NCI-H2029 treated with DMSO at 0.1 percent for 48 hours (cell line): Measurements from ENCODE around the gene ABHD17C.
A peak's percentile ranks its signal among the peaks of the same experiment; 100 is the strongest.

Experiments
- DNase-seq: peaks from one replicate; lab custom pipeline; 2025; lab: John Stamatoyannopoulos, UW

The ABHD17C gene

DNA sequence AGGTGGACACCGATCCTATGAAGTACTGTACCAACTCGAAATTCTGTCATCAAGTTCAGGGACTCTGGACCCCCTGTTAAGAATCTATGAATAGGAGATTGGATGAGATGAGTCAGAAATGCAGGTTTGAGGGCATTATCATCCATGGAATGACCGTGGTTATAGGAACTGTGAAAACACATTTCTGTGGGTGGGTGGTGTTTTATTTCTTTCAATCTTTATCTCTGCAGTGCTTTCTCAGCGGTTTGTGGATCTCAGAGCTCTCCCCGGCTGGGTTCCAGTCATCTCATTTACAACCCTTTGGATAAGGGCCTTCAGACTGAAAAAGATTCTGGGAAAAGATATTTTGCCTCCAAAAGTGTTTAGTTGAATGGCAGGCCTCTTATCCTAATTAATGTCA is 5.4 kb upstream of the ABHD17C start:
- no peak for DNase-seq

DNA sequence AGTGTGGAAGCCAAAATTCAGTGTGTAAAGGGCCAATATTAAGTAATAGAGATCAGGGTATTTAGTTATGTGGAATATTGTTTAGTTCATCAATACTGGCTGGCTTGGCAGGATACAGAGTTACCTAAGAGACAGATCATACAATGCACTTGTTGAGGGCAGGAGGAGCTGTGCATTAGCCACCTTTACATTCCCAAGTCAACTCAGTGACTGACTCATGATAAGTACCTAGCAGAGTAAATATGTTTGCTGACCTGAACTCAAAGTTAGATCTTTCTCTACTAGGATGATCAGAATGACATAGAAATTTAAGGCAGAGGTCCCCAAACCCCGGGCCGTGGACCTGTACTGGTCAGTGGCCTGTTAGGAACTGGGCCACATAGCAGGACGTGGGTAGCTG is 3.5 kb upstream of the ABHD17C start:
- DNase-seq, result no peak

DNA sequence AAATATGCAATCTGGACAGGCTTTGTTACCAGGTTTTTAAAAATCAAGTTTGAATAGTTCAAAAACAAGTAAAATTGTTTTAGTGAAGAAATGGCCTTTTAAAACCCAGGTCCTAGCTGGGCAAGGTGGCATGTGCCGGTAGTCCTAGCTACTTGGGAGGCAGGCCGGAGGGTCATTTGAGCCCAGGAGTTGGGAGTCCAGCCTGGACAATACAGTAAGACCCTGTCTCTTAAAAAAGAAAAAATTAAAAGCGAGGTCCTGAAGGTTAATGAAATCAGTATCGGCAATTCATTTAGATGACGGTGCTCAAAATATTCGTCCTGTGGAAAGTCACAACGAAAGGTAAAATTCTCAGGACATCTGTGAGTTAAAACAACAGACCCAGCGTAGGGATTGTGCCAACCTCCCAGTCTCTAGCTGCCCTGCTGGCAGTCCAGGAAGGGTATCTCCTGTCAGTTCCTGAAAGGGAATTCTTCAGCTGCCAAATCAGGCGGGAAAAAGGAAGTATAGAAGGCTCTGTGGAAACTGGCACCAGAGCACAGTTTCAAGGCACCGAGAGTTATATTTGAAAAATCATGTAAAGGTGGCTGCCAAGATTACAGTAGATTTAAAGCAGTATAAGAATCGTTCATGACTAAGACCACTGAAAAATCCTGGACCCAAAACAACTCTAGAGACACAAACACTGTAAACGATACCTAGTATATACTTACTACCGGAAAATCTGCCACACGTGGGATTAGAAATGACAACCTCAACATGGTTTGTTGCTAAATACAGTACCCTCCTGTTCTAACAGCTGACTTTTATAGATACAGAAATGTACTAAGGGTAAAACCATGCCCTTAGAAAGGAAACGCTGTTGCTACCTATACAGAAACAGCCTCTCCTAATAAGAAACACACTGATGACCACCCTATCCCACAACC is 1.2 kb upstream of the ABHD17C start:
- no peak for DNase-seq

GRCh38 chr15:80694611-80695098 is 455 bp upstream of the ABHD17C start:
- no peak for DNase-seq

DNA sequence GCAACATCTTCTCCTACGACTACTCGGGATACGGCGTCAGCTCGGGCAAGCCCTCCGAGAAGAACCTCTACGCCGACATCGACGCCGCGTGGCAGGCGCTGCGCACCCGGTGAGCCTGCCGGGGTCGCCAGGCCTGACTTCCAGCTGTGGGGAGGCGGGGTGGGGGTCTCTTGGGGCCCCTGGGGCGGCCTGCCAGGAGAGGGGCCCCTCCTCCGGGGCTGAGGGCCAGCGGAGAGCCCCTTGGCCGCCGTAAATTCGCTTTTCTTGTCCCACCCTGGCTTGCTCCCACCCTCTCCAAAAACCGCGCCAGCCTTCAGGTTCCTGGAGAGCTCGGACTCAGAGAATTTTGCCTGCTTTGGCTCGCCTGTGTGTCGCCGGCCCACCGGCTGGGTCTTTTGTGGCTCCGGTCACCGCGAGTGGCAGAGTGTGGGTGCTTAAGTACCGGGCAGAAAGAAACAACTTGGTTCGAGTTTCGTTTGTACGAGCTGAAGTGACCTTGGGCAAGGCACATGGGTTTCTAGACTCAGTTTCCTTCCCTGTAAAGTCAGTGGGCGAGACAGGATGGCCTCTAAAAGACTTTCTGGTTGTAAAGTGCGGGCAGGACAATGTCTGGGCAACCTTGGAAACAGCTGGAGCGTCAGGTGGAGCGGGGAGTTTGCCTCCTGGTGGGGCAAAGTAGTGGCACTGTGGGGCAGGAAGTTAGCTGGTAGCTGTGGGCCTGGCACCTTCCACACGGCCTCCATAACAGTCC is 976 bp downstream of the ABHD17C start:
- DNase-seq, result no peak

DNA sequence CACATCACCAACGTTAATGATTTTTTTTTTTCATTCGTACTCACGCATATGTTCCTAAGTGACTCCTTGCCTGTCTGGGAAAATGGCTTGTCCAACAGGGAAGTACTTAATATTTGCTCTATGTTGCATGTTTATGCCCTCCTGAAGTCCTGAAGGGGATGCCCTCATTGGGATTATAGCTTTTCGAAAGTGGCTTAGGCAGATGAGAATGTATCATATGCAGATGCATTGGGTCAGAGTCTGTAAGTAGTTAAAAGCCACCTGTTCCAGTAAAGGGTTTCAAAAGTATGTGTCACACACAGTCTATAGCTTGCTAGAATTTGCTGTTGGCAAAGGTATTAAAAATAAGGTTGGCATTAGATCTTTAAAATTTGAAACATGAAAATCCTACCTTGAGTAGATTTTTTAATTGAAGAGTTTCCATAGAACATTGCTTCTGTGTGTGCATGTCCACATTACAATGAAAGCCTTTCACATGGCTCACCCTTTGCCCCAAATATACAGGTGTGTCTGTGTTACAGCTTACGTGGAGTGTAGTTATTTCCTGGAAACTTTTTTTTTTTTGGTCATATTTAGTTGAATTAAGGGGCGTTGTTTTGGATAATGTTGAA is 2.1 kb downstream of the ABHD17C start:
- DNase-seq, result no peak

DNA sequence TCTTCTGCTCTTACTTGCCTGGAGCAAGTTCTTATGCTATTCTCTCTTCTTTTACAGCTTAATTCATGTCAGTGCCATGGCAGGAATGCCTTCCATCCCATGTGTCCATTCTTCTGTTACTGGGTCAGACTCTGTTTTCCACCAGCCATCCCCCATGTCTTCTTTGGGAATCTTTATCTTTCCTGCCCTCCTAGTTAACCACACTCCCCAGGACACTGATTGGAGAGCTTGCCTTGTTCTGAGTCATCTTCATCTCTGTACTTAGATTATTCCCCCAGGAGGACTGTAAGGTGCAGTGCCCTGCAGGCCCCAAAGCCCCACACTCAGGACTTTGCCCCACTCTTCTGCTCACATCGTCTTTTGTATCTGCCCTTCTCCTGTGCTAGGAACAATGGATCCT is 3.6 kb downstream of the ABHD17C start:
- DNase-seq, result no peak

DNA sequence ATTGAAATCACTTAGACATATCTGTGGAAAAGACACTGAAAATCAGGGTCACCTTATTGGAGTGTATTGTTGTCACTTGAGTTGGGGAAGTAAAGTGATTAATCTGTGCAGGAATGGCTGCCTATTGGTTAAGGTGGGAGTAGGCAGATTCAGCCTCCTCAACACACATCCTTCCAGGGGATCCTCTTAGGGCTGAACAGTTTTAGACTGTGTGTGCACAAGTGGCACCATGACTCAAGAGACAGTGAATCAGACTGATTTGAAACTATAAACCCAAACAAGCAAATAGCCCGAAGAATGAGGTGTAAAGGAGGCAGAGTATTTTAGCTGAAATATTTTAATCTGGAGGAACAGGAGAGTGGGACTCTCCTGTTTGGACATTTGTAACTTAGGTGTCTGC is 4.9 kb downstream of the ABHD17C start:
- no peak for DNase-seq

DNA sequence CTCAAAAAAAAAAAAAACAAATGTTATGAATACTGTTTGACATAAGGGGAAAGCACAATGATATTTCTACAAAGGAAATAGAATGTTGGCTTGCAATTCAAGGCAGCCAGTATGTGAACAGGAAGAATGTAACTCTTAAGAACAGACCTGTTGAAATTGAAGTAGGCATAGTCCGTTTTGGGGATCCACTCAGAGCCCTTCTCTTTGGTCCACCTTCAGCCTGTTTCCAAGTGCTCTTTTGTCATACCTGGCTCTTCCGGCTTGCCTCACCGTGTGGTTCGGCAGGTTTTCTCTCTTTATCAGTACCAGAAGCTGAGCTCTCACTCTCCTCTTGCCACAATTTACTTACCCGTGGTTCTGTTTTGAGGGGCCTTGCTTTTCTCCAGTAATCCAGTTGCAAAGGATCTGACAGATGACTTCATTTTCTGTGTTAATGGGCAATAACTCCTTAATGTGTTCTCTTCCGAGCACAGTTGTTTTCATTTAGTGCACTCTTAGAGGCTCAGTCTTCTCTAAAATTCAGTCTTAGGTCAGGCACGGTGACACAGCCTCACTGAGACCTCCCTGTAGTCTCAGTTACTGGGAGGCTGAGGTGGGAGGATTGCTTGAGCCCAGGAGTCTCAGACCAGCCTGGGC is 6.7 kb downstream of the ABHD17C start:
- no peak for DNase-seq

DNA sequence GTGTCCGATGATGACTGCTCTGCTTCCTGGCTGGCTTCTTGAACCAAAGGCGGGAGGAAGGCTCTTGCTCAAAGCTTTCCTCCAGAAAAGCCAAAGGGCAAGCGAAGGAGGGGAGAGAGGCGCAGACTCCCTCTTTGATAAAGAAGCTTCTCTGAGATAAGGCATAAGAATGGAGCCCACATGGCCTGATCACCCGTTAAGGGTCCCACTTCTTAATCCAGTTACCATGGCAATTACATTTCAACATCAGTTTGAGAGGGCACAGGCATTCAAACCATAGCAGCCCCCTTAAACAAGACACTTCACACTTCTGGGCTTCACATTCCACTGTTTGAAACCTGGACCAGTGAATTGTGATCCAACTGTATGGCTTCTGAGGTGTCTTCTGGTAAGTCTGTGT is 8.0 kb downstream of the ABHD17C start:
- no peak for DNase-seq

DNA sequence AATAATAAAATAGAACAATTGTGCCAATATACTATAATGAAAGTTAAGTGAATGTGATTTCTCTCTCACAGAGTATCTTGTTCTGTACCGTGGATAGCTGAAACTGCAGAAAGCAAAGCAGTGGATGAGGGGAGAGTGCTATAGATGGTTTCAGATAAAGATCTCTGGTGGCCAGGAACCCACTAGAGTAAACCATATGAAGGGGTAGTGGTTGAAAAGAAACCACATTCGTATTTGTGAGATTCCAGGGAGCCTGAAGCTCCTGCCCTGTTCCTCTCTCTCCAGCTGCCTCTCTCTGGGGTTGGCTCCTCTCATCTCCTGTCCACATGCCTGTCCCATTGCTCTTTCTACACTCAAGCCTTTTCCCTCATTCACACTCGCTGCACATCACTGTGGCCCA is 8.9 kb downstream of the ABHD17C start:
- DNase-seq, result no peak

GRCh38 chr15:80706161-80706560 is 11.1 kb downstream of the ABHD17C start:
- no peak for DNase-seq

- DNase-seq, result peak; percentile 73
Observed at GRCh38 chr15:80709542-80709941, 14.4 kb downstream of the ABHD17C start.

DNA sequence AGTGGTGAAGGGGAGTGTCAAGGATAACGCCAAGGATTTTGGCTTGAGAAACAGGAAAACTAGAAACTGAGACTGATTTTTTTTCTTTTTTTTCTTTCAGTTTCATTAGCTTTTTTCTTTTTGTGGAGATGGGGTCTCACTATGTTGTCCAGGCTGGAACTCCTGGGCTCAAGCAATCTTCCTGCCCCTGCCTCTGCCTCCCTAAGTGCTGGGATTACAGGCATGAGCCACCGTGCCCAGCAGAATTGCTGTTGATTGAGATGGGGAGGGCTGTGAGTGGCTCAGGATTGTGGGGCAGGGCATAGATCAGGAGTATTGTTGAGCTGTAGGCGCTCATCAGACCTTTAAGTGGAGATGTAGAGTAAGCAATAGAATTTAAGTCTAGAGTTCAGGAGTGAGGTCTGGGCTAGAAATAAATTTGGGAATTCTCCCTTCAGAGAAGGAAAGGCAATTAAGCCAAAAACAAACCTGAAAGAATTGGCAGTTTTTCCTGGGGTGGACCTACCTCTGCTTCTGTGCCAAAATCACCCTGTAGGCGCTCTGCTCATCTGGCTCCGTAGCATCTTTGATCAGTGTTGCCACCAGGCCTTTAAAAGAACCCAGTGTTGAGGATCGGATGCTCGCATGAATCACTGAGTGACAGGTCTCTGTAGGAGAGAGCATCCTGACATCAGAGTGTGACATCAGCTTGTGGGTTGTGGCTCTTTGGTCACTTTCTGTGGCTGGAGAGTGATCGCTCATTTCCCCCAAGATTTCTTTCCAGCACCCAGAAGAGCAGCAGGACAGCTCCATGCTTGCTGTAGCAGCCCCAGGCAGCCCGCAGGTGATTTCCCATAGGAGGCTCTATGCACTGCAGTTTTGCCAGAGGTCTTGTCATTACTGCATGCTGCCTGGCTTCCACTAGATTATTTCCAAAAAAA is 15.8 kb downstream of the ABHD17C start:
- DNase-seq, result no peak

DNA sequence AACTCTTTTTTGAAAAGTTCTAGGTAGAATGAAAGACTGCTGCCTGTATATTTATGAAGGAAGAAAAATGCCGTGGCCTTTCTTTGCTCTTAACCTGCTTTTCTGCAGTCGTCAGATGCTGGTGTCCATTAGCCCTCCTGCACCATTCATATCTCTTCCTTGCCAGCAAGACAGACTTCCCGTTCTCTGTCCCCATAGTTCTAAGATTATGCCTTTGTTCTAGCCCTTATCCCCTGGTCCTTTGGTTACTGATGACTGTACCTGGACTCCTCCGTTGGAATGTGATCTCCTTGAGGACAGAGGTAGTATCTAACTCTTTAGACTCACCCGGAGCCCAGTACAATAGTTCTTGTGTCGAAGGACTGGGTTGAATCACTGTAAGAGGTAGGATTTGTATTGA is 16.8 kb downstream of the ABHD17C start:
- no peak for DNase-seq

GRCh38 chr15:80712956-80713355 is 17.8 kb downstream of the ABHD17C start:
- no peak for DNase-seq

DNA sequence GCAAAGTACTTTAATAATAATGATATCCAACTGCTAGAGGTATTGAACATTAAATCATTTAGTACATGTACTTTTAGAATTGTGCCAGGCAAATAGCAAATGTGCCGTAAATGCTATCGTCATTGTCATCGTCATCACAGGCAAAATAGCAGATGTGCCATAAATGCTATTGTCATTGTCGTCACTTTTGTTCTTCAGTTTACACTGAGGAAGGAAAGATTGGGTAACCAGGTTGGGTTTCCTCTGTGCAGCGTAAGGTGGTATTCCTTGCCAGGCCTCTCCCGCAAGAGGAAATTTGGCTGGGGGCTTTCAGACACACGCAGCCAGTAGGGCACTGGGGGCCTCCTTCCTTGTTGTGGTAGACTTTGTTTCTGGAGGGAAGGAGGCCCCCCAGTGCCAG is 26.4 kb downstream of the ABHD17C start:
- DNase-seq, result no peak

GRCh38 chr15:80722811-80723210 is 27.7 kb downstream of the ABHD17C start:
- no peak for DNase-seq

DNA sequence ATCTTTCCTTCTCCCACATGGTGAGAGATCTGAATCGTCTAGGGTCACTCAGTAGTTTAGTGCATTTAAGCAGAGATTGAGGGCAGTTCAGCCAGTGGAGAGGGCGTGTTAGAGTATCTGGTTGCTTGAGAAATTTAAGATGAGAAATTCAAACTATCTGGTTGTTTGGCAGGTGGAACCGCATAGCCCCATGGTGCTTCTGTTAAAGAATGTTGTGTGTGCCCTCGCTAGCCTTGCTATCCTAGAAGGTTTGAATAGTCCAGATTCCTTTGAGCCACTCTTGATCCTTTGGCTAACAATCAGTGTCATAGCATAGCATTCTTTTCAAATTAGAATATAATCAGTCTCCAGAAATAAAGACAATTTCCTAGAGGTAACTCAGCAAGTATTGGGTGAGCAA is 32.1 kb downstream of the ABHD17C start:
- DNase-seq, result no peak

DNA sequence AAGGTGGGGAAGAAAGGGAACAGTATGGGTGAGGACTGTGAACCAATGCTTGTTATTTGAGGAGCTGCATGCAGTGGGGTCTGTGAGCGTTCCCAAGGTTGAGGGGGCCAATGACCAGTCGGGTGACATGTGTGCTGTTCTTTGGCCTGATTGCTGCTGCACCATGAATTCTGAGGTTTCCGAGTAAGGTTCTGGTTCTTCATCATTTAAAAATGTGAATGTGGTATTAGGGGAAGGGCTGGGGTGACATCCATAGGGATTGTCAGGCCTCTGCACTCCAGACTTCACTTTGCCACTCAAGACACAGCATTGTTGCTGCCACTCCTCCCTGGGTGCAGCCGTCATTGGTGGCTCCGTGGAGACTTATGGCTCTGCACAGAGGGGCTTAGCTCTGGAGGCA is 32.5 kb downstream of the ABHD17C start:
- DNase-seq, result no peak

- no peak for DNase-seq
Observed at GRCh38 chr15:80730387-80730786, 35.3 kb downstream of the ABHD17C start.
